Measurements from ENCODE around the gene DPP8. TPM values are rescaled to one million over a fixed set of nuclear protein-coding genes. Genes with fewer than 3 reads are reported as not detected.

Gene DPP8
- total and polyA plus RNA-seq, 2 experiments from 2014 or later: 21.7 to 33.5 TPM

- H3K4me3 Mint-ChIP-seq: no peak overlapping the region
- H3K4me2 ChIP-seq: no peak overlapping the region
These were observed 17.7 kb upstream of the DPP8 start for GRCh38 chr15:65535192-65535591.

More at GRCh38 chr15:65535192-65535591, 17.7 kb upstream of the DPP8 start:
- Histone ChIP-seq H3K27ac (ENCODE audit: low read depth) (no peak overlapping the region), H3K9me2 (ENCODE audit: insufficient read depth) (no peaks in the 10 kb centered on the region), H3K27me3 (ENCODE audit: insufficient read depth) (no peaks in the 10 kb centered on the region), H3K4me3 (no peak overlapping the region), H2AFZ (no peak overlapping the region), H3K4me1 (ENCODE audit: insufficient read depth) (peaks cover 28% of the 10 kb centered on the region), H4K20me1 (replicated peaks; ENCODE audit: insufficient read depth) (peaks cover 67% of the 10 kb centered on the region), H3K36me3 (ENCODE audit: insufficient read depth) (no peaks in the 10 kb centered on the region), H3K79me2 (replicated peaks; ENCODE audit: insufficient read depth) (peaks cover 90% of the 10 kb centered on the region), H3F3A (replicated peaks; ENCODE audit: low read depth) (peaks cover 8% of the 10 kb centered on the region; the same call in 1 of the 2 replicates)
- Mint-ChIP-seq H3K9me3 (no peaks in the 10 kb centered on the region), H3K27ac (no peak overlapping the region), H3K36me3 (ENCODE audit: low read depth) (peaks cover 8% of the 10 kb centered on the region; the same call in 1 of the 3 replicates), H3K27me3 (ENCODE audit: insufficient read depth, low read depth, poor library complexity) (peaks cover 6% of the 10 kb centered on the region), H3K4me1 (peaks cover 23% of the 10 kb centered on the region)
- TF ChIP-seq CREB1 (CRISPR knock-in tag; IDR thresholded peaks at IDR 0.05; ENCODE audit: low read depth): no peak
- no peak for TF ChIP-seq ETS1 (IDR thresholded peaks at IDR 0.05)
- TF ChIP-seq EZH2phosphoT487 (IDR thresholded peaks at IDR 0.05; ENCODE audit: unreplicated experiment): no peak
- TF ChIP-seq ZNF331 (CRISPR knock-in tag; IDR thresholded peaks at IDR 0.05; ENCODE audit: low read depth): no peak
- TF ChIP-seq JUNB (IDR thresholded peaks at IDR 0.05; ENCODE audit: unreplicated experiment): no peak
- no peak for TF ChIP-seq ZNF114 (CRISPR knock-in tag; IDR thresholded peaks at IDR 0.05)
- TF ChIP-seq EZH2 (IDR thresholded peaks at IDR 0.05; ENCODE audit: low read depth, unreplicated experiment): no peak
- no peak for TF ChIP-seq REST (IDR thresholded peaks at IDR 0.05; ENCODE audit: unreplicated experiment)
- TF ChIP-seq POLR2AphosphoS5 (IDR thresholded peaks at IDR 0.05; ENCODE audit: low read depth): no peak
- no peak for TF ChIP-seq STAT1 (IDR thresholded peaks at IDR 0.05; ENCODE audit: unreplicated experiment)
- TF ChIP-seq ZNF462 (CRISPR knock-in tag; IDR thresholded peaks at IDR 0.05): no peak
- no peak for ATAC-seq
- no peak for DNase-seq (ENCODE audit: low spot score)
